HCT116 (cell line): ENCODE results near the gene ATP12A. TPM values are rescaled to one million over a fixed set of nuclear protein-coding genes. Genes with fewer than 3 reads are reported as not detected.

ENCODE experiments used
- ATAC-seq: fragments of 200-7000 bp; cut with Tn5 transposase; 2 replicates; pipeline ENCODE4 v1.9.1; 2020; ENCODE audit warnings: mild to moderate bottlenecking, moderate library complexity
- BruUV-seq: library from RNA; stranded (reverse); fragments of 400-500 nt; replicated peaks from 2 replicates; lab custom pipeline; 2021; lab: Mats Ljungman, UMichigan
- CTCF ChIA-PET: fragments of 300-600 bp; sonication (Branson Sonifier 250); formaldehyde crosslinking; loops from one replicate; lab custom pipeline; 2021; ENCODE audit warnings: antibody characterized with exemption; lab: Charles Lee
- POLR2A ChIA-PET: fragments of 300-600, 350-600 bp; sonication (Branson Sonifier 250); formaldehyde crosslinking; loops from one replicate; lab custom pipeline; 2021; ENCODE audit warnings: antibody characterized with exemption; lab: Charles Lee
- RAD21 ChIA-PET, 2 experiments: fragments of 300-600 bp; sonication (Branson Sonifier 250); formaldehyde crosslinking; loops; one replicate each; lab custom pipeline; 2023; ENCODE audit warnings: low total read pairs in 2 of 2; ENCODE audit not compliant: uncharacterized antibody in 2 of 2, unreplicated experiment in 2 of 2, low non-redundant PET in 1 of 2; lab: Charles Lee
- DNase-seq: peaks from one replicate; pipeline ENCODE4 v3.0.0-alpha.2; 2010; ENCODE audit warnings: low read depth, low spot score
- H2AFZ ChIP-seq: fragments of 200-600 bp; shearing (Covaris generic), sonication (generic); 2 replicates; pipeline ENCODE4 v1.6.1; 2017; ENCODE audit warnings: low read depth, mixed run types, mixed read lengths, antibody characterized with exemption, low read length; ENCODE audit not compliant: poor library complexity, severe bottlenecking
- H3K27ac ChIP-seq: 2 replicates; pipeline ENCODE4 v1.5.1; 2012; ENCODE audit warnings: low read depth, low read length
- H3K27me3 ChIP-seq: fragments of 200-600 bp; sonication (generic); 2 replicates; pipeline ENCODE4 v1.6.1; 2016; ENCODE audit warnings: mixed run types, low read length, mixed read lengths; ENCODE audit not compliant: insufficient read depth
- H3K36me3 ChIP-seq, 2 experiments: fragments of 200-500 bp in 1 of 2; fragments of 200-600 bp in 1 of 2; sonication (Bioruptor generic) in 1 of 2; sonication (generic) in 1 of 2; 2 replicates each; pipeline versions ENCODE4 v1.5.1 to v1.6.1; 2014 to 2016; ENCODE audit warnings: low read length in 2 of 2, inconsistent platforms in 1 of 2, mixed read lengths in 1 of 2, mixed run types in 1 of 2; ENCODE audit not compliant: insufficient read depth in 2 of 2, control insufficient read depth in 1 of 2
- H3K4me1 ChIP-seq, 2 experiments: fragments of 200-600 bp in 1 of 2; sonication (generic) in 1 of 2; 2 replicates each; pipeline versions ENCODE4 v1.5.1 to v1.6.1; 2012 to 2017; ENCODE audit warnings: low read length in 2 of 2, inconsistent platforms in 1 of 2, mild to moderate bottlenecking in 1 of 2, mixed read lengths in 1 of 2, mixed run types in 1 of 2, moderate library complexity in 1 of 2; ENCODE audit not compliant: insufficient read depth in 2 of 2, control insufficient read depth in 1 of 2
- H3K4me2 ChIP-seq: fragments of 200-600 bp; sonication (generic); 2 replicates; pipeline ENCODE4 v1.6.1; 2017; ENCODE audit warnings: mixed run types, low read length, mixed read lengths
- H3K4me3 ChIP-seq, 2 experiments: fragments of 200-600 bp in 1 of 2; sonication (generic) in 1 of 2; replicated peaks in 1 of 2; 2 replicates each; pipeline ENCODE4 v1.5.1; 2011 to 2016; ENCODE audit warnings: low read length in 2 of 2, control low read depth in 1 of 2, low read depth in 1 of 2, mild to moderate bottlenecking in 1 of 2, mixed read lengths in 1 of 2, mixed run types in 1 of 2
- H3K79me2 ChIP-seq: fragments of 200-600 bp; sonication (generic); 2 replicates; pipeline ENCODE4 v1.6.1; 2017; ENCODE audit warnings: mild to moderate bottlenecking, mixed run types, low read length, moderate library complexity, mixed read lengths; ENCODE audit not compliant: insufficient read depth
- H3K9ac ChIP-seq: fragments of 200-600 bp; sonication (generic); 2 replicates; pipeline ENCODE4 v1.6.1; 2016; ENCODE audit warnings: low read length, mixed read lengths
- H3K9me2 ChIP-seq: fragments of 200-600 bp; sonication (generic), shearing (Covaris generic); 2 replicates; pipeline ENCODE4 v1.6.1; 2017; ENCODE audit warnings: mixed run types, mild to moderate bottlenecking, moderate library complexity; ENCODE audit not compliant: insufficient read depth
- H3K9me3 ChIP-seq, 2 experiments: fragments of 200-500 bp in 1 of 2; fragments of 200-600 bp in 1 of 2; sonication (Bioruptor generic) in 1 of 2; sonication (generic) in 1 of 2; 2 replicates each; pipeline ENCODE4 v1.6.1; 2014 to 2017; ENCODE audit warnings: low read length in 2 of 2, mixed read lengths in 2 of 2, inconsistent platforms in 1 of 2, low read depth in 1 of 2, mild to moderate bottlenecking in 1 of 2, mixed run types in 1 of 2, moderate library complexity in 1 of 2; ENCODE audit not compliant: control insufficient read depth in 1 of 2, insufficient read depth in 1 of 2
- H4K20me1 ChIP-seq: fragments of 200-600 bp; sonication (generic), shearing (Covaris generic); 2 replicates; pipeline ENCODE4 v1.6.1; 2017; ENCODE audit warnings: mixed run types, mild to moderate bottlenecking, moderate library complexity; ENCODE audit not compliant: insufficient read depth
- EZH2 ChIP-seq: fragments of 200-600 bp; sonication (generic); IDR thresholded peaks from 2 replicates; pipeline ENCODE4 v1.6.1; 2017; ENCODE audit warnings: antibody characterized with exemption, mixed run types
- FOSL1 ChIP-seq: IDR thresholded peaks from 2 replicates; pipeline ENCODE4 v1.6.1; 2012; ENCODE audit warnings: low read depth
- POLR2A ChIP-seq: IDR thresholded peaks from 2 replicates; pipeline ENCODE4 v1.7.0; 2011; ENCODE audit warnings: borderline replicate concordance; ENCODE audit not compliant: insufficient read depth, insufficient read length; ENCODE audit errors: extremely low read depth
- SP1 ChIP-seq: IDR thresholded peaks from 2 replicates; pipeline ENCODE4 v1.6.1; 2012; ENCODE audit warnings: low read depth
- YY1 ChIP-seq: IDR thresholded peaks from 2 replicates; pipeline ENCODE4 v1.6.1; 2011; ENCODE audit warnings: low read length, low read depth, moderate library complexity, mild to moderate bottlenecking; ENCODE audit not compliant: insufficient replicate concordance; ENCODE audit errors: extremely low read depth
- ZBTB33 ChIP-seq: IDR thresholded peaks from 2 replicates; pipeline ENCODE4 v1.6.1; 2011; ENCODE audit warnings: mild to moderate bottlenecking, low read length, moderate library complexity; ENCODE audit not compliant: insufficient replicate concordance; ENCODE audit errors: extremely low read depth
- ZFX ChIP-seq: fragments of 450-650 bp; IDR thresholded peaks from 2 replicates; pipeline ENCODE4 v1.6.1; 2017
- intact Hi-C: fragments of 100-400 bp; cut with micrococcal nuclease; formaldehyde crosslinking; loops from 2 replicates; pipeline ENCODE4 v1.10.0; 2022
- total RNA-seq: library from RNA; stranded (reverse); gene quantifications from one replicate; pipeline ENCODE4 v1.2.1, GENCODE V29; 2021; ENCODE audit not compliant: unreplicated experiment
- TF ChIP-seq, protein P1 (sequence below): IDR thresholded peaks from 2 replicates; pipeline ENCODE4 v1.6.1; 2012

Gene ATP12A
- total RNA-seq, 1 experiment from 2014 or later: 0.30 TPM

DNA sequence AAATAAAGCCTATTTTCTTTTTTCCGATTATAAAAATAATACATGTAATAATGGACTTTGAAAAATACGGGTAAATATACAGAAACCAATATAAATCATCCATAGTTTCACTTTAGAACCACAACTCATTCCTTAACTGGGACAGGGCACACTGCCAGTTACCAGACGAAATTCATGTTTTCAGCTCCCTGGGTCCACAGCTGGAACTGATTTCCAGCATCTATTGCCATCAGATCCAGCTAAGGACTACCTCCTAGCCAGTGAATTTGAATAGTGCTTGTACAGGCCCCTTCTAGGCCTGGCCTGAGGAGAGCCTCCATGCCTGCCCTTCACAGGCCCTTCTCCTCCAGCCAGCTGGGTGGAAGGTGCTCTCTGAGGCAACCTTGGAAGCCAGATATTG, 30.0 kb upstream of the ATP12A start (continued):
- TF ChIP-seq ZFX: no peak

DNA sequence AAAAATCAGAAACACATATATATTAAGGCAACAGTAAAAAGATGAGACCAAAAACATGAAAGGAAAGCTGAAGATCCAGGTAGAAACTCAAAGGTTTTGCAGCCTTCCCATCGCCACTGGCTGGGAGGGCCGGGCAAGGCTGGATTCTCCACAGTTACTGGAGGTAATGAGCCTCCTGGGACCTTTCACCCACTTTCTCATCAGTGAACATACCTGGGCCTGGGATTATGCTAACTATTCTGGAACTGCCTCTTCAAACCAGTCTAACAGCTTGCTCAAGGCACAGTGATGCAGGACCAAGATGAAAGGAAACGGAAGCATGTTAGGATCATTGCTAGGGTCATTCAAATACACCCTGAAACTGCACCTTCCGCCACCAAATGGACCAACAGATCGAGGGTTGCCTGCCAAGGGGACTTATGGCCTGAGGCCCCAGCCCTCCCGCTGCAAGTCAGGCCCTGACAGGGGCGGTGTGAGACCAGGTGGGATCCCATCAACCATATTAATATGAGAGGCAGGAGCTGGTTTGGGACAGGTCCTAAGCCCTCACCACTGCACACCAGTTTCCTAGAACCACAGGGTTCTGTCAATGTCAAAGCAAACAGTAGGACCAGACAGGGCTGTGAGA, 28.4 kb upstream of the ATP12A start:
- Histone ChIP-seq H3K27me3 (no peaks in the 10 kb centered on the region), H3K4me3 (no peak overlapping the region), H3K36me3 (no peaks in the 10 kb centered on the region), H2AFZ (no peak overlapping the region), H3K4me2 (no peak overlapping the region), H3K9me3 (no peaks in the 10 kb centered on the region), H3K9ac (no peak overlapping the region), H3K4me1 (peaks cover 0 to 8% of the 10 kb centered on the region in 2 experiments; a peak in 1 of 4 replicates), H4K20me1 (no peaks in the 10 kb centered on the region), H3K27ac (no peak overlapping the region), H3K79me2 (no peaks in the 10 kb centered on the region), H3K9me2 (no peaks in the 10 kb centered on the region)
- ChIA-PET RAD21 (no interaction called here), POLR2A (no interaction called here), CTCF (no interaction called here)
- DNase-seq (no peak), ATAC-seq (no peak)
- intact Hi-C loops: no loop called here
- no TSS peak for BruUV-seq
- TF ChIP-seq EZH2 (no peak), FOSL1 (no peak), SP1 (no peak), ZBTB33 (no peak), POLR2A (no peak), YY1 (no peak)
- TF ChIP-seq, protein P1, sequence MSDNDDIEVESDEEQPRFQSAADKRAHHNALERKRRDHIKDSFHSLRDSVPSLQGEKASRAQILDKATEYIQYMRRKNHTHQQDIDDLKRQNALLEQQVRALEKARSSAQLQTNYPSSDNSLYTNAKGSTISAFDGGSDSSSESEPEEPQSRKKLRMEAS: no peak
